HEK293T (cell line): ENCODE measurements around the gene UCMA.

Experiments used
- BHLHE40 ChIP-seq: fragments of 450-650 bp; IDR thresholded peaks from 2 replicates; pipeline ENCODE4 v1.6.1; 2016; ENCODE audit warnings: mild to moderate bottlenecking, moderate library complexity, borderline replicate concordance
- ELF4 ChIP-seq: fragments of 450-650 bp; IDR thresholded peaks from 2 replicates; pipeline ENCODE4 v1.6.1; 2017; ENCODE audit warnings: antibody characterized with exemption
- FOXA1 ChIP-seq: fragments of 450-650 bp; IDR thresholded peaks from 2 replicates; pipeline ENCODE4 v1.6.1; 2016; ENCODE audit warnings: mild to moderate bottlenecking
- FOXK2 ChIP-seq: fragments of 450-650 bp; IDR thresholded peaks from 2 replicates; pipeline ENCODE4 v1.6.1; 2016; ENCODE audit warnings: mild to moderate bottlenecking
- FOXM1 ChIP-seq: fragments of 450-650 bp; IDR thresholded peaks from 2 replicates; pipeline ENCODE4 v1.6.1; 2017; ENCODE audit warnings: mild to moderate bottlenecking, borderline replicate concordance
- L3MBTL2 ChIP-seq: fragments of 450-650 bp; conservative IDR thresholded peaks from 2 replicates; pipeline ENCODE4 v1.6.1; 2016; ENCODE audit warnings: mild to moderate bottlenecking
- LEF1 ChIP-seq: fragments of 450-650 bp; IDR thresholded peaks from 2 replicates; pipeline ENCODE4 v1.6.1; 2017; ENCODE audit warnings: mild to moderate bottlenecking, borderline replicate concordance
- NFRKB ChIP-seq: fragments of 450-650 bp; IDR thresholded peaks from 2 replicates; pipeline ENCODE4 v1.6.1; 2016; ENCODE audit warnings: mild to moderate bottlenecking, moderate library complexity
- PKNOX1 ChIP-seq: fragments of 450-650 bp; IDR thresholded peaks from 2 replicates; pipeline ENCODE4 v1.6.1; 2016
- SP1 ChIP-seq: fragments of 450-650 bp; IDR thresholded peaks from 2 replicates; pipeline ENCODE4 v1.6.1; 2017
- SUZ12 ChIP-seq: fragments of 450-650 bp; IDR thresholded peaks from 2 replicates; pipeline ENCODE4 v1.6.1; 2016; ENCODE audit warnings: mild to moderate bottlenecking
- TARDBP ChIP-seq: fragments of 450-650 bp; IDR thresholded peaks from 2 replicates; pipeline ENCODE4 v1.6.1; 2016
- ZNF384 ChIP-seq: fragments of 450-650 bp; IDR thresholded peaks from 2 replicates; pipeline ENCODE4 v1.6.1; 2016

GRCh38 chr10:13225601-13226000, 8.6 kb downstream of the UCMA start:
- TF ChIP-seq FOXA1 (no peak), PKNOX1 (no peak), NFRKB (no peak), ELF4 (no peak), BHLHE40 (no peak), LEF1 (no peak), FOXM1 (no peak), SP1 (no peak), L3MBTL2 (no peak), TARDBP (no peak), SUZ12 (no peak), FOXK2 (no peak), ZNF384 (no peak)
